Measurements from ENCODE around the gene BRPF3.

The BRPF3 gene

GRCh38 chr6:36273067-36273466, 76.5 kb downstream of the BRPF3 start (continued):
- TF ChIP-seq ZBTB17 (tag by site-specific recombination; IDR thresholded peaks at IDR 0.05) (no peak), ZNF132 (tag by site-specific recombination; IDR thresholded peaks at IDR 0.05; ENCODE audit: borderline replicate concordance) (no peak), ZNF548 (tag by site-specific recombination; IDR thresholded peaks at IDR 0.05) (no peak), ZBTB8A (tag by site-specific recombination; IDR thresholded peaks at IDR 0.05) (peak; percentile 42), ZNF501 (tag by site-specific recombination; IDR thresholded peaks at IDR 0.05) (no peak), ZNF433 (tag by site-specific recombination; IDR thresholded peaks at IDR 0.05; ENCODE audit: low read depth) (0 out of 2 replicates have a peak, but pooled peaks have one; percentile 46), ZNF626 (tag by site-specific recombination; IDR thresholded peaks at IDR 0.05) (no peak), ZBTB11 (tag by site-specific recombination; conservative IDR thresholded peaks at IDR 0.05; ENCODE audit: low read depth) (peak; percentile 43; the same call in 1 of the 2 replicates)

DNA sequence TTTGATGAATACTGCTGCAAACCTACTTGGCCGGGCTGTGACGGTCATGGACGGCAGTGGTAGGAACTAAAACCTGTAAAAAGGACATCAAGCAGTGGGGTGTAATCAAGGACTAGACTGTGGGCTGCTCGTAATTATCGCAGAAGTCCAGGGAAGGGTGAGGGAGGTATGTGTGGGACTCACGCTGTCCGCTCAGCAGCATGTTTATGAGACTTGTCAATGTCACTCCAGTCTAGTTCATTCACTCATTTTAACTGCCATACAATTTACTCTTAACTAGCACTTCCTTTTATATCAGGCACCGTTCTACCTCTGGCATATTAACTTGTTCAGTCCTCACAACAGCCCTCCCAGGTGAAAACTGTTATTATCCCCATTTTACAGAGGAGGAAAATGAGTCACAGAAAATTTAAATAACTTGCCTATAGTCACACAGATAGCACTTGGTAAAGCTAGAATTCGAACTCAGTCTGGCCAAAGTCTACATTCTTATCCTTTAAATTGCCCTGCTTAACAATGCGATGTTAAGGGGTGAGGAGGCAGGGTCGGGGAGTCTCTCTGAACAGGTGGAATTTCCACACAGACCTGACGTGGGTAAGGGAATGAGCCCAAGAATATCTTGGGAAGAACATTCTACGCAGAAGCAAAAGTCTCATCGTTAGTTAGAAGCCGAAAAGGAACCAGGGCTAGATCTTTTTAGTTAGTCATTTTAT, 77.4 kb downstream of the BRPF3 start:
- TF ChIP-seq EGR2 (tag by site-specific recombination; IDR thresholded peaks at IDR 0.05; ENCODE audit: low read depth) (peak; percentile 82), SP7 (tag by site-specific recombination; IDR thresholded peaks at IDR 0.05) (peak; percentile 19; the same call in 1 of the 2 replicates), ZNF133 (tag by site-specific recombination; IDR thresholded peaks at IDR 0.05) (no peak), ZFHX2 (tag by site-specific recombination; conservative IDR thresholded peaks at IDR 0.05) (peak; percentile 79), ZIC2 (tag by site-specific recombination; IDR thresholded peaks at IDR 0.05) (peak; percentile 89)
- H3K9me3 ChIP-seq (ENCODE audit: control insufficient read depth, insufficient read depth, low read depth, low read length) = no peaks in the 10 kb centered on the region
- H3K4me1 ChIP-seq (ENCODE audit: control insufficient read depth, insufficient read depth, low read length) = no peaks in the 10 kb centered on the region
- H3K4me3 ChIP-seq (ENCODE audit: low read depth, low read length) = no peak overlapping the region
- POLR2A ChIA-PET = no interaction called here
- CTCF ChIA-PET = no interaction called here
- H3K36me3 ChIP-seq (ENCODE audit: control insufficient read depth in 2 of 2, insufficient read depth in 1 of 2, low read length in 2 of 2) = no peaks in the 10 kb centered on the region
- H3K27ac ChIP-seq (ENCODE audit: extremely low read depth, low read depth, low read length) = no peak overlapping the region

- TF ChIP-seq ZNF366 (tag by site-specific recombination; conservative IDR thresholded peaks at IDR 0.05) (0 out of 2 replicates have a peak, but pooled peaks have one; percentile 18), ZBTB1 (tag by site-specific recombination; IDR thresholded peaks at IDR 0.05) (no peak), ZNF664 (tag by site-specific recombination; IDR thresholded peaks at IDR 0.05) (peak; percentile 91), ZSCAN5A (tag by site-specific recombination; IDR thresholded peaks at IDR 0.05) (no peak), KLF10 (tag by site-specific recombination; IDR thresholded peaks at IDR 0.05) (no peak)
- POLR2A ChIA-PET = no interaction called here
- CTCF ChIA-PET = interaction anchor here (0.6 to 1.9 kb wide), 7 partner anchors 11 to 146 kb away, joined by 3 to 7 read pairs (median 4); no protein-coding TSS in a partner anchor
Measured at GRCh38 chr6:36276581-36277536, 80.3 kb downstream of the BRPF3 start.

More at GRCh38 chr6:36276581-36277536, 80.3 kb downstream of the BRPF3 start:
- Histone ChIP-seq H3K9me3 (ENCODE audit: control insufficient read depth, insufficient read depth, low read depth, low read length) (no peaks in the 10 kb centered on the region), H3K4me1 (ENCODE audit: control insufficient read depth, insufficient read depth, low read length) (no peaks in the 10 kb centered on the region), H3K27ac (ENCODE audit: extremely low read depth, low read depth, low read length) (no peak overlapping the region), H3K4me3 (ENCODE audit: low read depth, low read length) (no peak overlapping the region), H3K36me3 (ENCODE audit: control insufficient read depth in 2 of 2, insufficient read depth in 1 of 2, low read length in 2 of 2) (no peaks in the 10 kb centered on the region)

Measured in HEK293 (cell line).